Activated T-cell treated with anti-CD3 and anti-CD28 coated beads for 48 hours (primary cell): ENCODE results near the gene ZNF326.

Source experiments
- DNase-seq: peaks from one replicate; pipeline ENCODE4 v3.0.0-alpha.2; 2020; ENCODE audit warnings: low read depth

Gene ZNF326, protein sequence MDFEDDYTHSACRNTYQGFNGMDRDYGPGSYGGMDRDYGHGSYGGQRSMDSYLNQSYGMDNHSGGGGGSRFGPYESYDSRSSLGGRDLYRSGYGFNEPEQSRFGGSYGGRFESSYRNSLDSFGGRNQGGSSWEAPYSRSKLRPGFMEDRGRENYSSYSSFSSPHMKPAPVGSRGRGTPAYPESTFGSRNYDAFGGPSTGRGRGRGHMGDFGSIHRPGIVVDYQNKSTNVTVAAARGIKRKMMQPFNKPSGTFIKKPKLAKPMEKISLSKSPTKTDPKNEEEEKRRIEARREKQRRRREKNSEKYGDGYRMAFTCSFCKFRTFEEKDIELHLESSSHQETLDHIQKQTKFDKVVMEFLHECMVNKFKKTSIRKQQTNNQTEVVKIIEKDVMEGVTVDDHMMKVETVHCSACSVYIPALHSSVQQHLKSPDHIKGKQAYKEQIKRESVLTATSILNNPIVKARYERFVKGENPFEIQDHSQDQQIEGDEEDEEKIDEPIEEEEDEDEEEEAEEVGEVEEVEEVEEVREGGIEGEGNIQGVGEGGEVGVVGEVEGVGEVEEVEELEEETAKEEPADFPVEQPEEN

DNA sequence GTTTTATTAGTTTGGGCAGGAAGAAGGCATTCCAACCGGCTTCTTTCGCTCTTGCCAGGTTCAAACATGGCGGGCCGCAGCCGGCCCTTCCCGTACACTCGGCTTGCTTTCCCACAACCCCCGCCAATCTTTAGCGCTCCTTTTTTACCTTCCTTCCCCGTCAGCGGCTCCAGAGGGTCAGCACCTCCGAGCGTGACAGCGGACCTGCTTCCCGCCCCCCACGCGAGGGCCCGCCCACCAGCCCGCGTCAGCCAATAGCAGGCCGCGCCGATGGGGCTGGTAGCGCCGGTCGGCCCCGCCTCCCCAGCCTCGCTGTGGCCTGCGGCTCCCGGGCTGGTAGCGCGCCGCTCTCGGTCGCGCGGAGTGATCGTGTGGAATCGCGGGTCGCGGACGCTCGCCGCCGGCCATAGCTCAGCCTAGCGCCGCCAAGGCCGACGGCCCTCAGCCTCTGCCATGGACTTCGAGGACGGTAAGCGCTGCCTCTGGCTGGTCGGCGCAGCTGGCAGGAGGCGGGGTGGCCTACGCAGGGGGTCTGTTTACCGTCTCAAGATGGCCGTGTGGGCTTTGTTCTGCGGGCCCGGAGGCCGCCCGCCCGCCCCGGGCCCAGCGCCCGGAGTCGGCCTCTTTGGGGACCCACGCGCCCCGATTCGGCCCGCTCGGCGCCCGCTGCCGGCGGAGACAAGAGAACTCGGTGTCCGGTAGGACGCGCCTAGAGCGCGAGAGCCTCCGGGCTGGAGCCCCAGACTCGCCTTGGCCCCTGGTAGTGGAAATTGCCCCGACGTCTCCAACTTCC is at the start of gene ZNF326:
Gene ZNF326, plus strand, starts transcription at position 306 of the 793 bp plus-strand sequence. Its CDS starts 148 bp downstream, at position 454.
- peak; percentile 96 for DNase-seq

DNA sequence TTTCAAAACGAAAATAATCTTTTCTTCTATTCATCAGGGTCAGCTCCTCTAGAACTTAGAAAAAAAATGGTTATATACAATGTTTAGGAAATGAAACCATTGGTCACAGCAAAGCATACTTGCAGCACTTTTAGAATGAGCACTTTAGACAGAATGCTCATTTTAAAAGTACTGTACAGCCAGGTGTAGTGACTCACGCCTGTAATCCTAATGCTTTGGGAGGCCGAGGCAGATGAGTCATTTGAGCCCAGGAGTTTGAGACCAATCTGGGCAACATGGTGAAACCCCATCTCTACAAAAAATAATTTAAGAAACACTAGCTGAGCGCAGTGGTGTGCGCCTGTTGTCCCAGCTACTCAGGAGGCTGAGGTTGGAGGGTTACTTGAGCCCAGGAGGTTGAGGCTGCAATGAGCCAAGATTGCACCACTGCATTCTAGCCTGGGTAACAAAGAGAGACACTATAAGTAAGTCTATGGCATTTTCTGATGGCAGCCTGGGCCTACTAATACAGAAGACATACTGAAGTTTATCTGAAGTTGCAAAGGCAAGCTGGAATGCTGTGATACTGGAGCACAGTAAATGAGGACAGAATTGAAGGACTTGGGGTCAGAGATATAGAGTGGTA is 48.9 kb upstream of the ZNF326 start:
- DNase-seq, result no peak

DNA sequence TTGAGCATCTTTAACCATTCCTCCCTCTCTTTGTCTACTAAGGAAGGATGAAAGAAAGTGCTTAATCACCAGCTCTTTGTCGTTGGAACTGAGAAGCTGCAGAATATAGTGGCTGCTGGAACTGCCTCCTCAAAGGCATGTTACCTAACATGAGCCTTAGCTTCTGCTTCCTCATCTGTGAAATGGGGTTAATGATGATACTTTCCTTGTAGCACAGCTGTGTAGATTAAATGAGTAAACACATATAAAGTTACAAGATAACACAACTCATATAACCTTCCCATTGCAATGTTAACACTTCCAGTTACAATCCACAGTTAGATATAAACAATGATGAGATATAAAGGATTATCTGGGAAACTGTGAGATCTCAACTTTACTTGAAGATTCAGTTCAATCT is 48.4 kb upstream of the ZNF326 start:
- DNase-seq, result no peak

DNA sequence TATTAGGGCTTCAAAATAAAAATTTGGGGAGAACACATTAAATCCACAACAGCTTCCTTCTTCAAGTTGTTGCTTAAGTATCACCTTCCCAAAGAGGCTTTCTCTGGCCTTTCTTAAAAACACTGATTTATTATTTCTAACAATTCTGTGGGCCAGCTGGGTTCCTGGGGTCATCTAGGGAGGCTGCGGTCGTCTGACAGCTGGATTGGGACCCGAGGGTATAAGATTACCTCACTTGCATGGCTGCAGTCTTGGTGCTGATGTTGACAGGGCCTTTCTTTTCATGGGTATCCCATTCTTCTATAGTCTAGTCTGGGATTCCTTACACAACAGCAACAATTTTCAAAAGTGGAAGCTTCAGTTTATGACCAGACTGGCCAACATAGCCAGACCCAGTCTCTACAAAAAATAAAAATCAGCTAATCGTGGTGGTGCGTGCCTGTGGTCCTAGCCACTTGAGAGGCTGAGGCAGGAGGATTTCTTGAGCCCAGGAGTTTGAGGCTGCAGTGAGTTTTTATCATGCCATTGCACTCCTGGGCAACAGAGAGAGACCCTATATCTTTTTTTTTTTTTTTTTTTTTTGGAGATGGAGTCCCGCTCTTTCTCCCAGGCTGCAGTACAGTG is 46.1 kb upstream of the ZNF326 start:
- DNase-seq, result no peak

DNA sequence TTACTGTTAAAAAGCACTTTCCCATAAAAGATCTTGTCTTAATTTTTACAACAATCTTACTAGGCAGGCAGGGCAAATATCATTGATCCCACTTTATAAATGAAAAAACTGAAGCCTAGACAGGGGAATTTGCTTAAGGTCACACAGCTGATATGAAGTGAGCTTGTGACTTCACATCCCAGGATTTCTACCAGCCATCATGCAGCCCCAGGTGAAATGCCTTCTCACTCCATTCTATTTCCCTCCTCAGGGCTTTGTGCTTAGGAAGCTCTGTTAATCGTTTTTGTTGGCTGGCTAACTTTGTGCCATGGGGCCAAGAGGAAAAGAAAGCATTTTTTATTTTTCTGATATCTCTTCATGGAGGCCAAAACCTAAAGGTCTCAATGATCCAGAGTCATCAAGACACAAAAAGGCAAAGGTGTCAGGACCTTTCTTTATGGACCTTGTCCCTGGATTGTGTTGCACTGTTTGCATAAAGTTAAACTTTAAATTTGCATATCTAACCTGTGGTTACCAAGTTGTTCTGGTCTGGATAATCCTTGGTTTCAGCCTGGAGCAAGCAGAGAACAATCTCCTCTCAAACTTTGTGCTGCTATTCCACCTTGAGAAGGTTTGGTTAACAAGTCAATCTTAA is 44.8 kb upstream of the ZNF326 start:
- no peak for DNase-seq

DNA sequence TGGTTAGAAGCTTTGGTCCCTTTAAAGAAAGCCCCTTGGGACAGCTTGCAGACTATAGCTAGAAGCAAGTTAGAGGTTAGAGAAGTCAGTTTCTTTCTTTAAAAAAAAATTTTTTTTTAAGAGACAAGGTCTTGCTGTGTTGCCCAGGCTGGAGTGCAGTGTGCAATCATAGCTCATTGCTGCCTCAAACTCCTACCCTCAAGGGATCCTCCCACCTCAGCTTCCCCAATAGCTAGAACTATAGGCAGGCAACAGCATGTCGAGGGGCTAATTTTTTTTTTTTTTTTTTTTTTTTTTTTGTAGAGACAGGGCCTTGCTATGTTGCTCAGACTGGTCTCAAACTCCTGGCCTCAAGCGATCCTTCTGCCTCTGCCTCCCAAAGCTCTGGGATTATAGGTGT is 44.2 kb upstream of the ZNF326 start:
- no peak for DNase-seq

DNA sequence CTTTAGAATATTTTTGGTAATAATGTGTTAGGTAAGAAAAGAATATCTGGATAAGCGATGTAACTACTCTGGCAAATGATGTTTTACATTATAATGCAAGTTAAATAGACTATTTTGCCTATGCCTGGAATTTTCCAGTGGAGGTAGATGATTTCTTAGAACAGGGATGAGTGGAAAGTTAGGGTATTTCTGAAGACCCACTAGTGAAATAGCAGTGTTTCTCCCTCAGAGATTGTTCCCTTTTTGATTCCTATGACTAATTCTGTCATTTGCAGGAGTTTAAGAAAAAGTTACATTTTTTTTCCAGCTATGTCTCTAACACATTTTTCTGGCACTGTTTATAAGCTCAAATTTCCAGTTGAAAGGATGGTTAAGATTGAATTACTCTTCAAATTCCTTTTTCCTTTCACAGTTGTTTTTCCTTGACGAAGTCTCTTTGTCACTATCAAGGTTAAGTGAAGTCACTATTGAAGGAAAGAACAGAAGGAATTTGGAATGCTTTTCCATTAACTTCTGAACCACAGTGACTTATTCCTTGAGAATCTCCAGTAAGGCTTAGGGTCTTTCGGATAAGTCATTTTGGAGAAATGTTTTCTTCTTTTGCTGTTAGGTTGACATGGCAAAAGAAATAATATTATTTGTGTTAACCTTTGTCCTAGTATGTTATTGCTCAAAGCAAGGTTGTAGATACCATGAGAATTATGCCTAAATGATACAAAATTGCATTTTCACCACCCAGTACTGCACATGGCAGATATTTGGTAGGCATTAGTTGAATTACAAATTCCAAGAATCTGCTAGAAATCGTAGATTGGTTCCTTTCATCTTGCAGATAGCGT is 42.9 kb upstream of the ZNF326 start:
- no peak for DNase-seq

DNA sequence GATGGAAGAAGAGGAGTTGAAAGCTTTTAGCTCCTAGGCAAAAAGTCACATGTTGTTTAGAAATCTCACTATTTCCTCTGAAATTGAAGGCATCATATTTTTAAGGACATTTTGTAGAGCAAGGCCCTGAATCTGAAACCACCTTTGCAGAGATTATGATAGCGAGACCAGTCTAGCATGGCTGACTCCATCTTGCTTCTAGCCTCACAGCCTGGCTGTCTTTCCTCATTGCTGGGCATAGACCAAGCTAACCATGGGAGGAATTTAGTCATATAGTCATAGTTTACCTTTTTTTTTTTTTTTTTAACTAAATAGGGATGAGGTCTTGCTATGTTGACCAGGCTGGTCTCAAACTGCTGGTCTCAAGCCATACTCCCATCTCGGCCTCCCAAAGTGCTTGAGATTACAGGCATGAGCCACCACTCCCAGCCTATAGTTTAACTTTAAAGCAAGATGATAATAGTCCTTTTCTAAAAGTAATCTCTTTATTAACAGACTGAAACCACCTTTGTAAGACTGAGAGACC is 42.2 kb upstream of the ZNF326 start:
- DNase-seq, result no peak

DNA sequence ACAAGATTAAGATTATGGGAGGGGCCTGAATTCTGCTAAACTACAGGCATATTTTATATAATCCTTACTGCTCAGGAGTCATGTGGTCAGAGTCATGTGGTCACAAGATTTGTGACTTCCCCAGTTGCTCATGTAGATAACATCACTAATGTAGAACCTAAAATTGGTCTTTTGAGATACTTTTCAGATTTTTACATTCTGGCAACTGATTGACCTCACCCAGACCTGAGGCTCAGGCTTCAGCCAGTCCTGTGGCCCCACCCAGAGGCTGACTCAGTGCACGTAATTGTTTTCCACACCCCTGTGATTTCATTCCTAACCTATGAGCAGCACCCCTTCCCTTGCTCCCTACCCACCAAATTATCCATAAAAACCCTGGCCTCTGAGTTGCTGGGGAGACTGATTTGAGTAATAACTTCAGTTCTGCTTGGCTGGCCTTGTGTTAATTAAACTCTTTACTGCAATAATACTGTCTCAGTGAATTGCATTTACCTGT is 41.7 kb upstream of the ZNF326 start:
- peak; percentile 16 for DNase-seq

DNA sequence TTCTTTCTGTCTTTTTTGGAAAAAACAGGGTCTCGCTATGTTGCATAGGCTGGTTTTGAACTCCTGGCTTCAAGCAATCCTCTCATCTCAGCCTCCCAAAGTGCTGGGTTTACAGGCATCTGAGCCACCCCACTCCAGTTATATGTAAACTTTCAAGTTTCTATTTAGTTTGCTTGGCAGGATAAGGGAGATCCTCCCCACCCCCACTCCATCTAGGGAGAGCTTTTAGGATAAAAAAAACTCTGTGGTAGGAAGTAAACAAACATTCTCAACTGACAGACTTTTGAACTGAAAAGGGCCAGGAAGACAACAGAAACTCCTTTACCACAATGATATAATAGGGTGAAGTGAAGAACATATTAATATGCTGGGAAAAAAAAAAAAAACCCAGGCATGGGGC is 41.0 kb upstream of the ZNF326 start:
- DNase-seq, result no peak

DNA sequence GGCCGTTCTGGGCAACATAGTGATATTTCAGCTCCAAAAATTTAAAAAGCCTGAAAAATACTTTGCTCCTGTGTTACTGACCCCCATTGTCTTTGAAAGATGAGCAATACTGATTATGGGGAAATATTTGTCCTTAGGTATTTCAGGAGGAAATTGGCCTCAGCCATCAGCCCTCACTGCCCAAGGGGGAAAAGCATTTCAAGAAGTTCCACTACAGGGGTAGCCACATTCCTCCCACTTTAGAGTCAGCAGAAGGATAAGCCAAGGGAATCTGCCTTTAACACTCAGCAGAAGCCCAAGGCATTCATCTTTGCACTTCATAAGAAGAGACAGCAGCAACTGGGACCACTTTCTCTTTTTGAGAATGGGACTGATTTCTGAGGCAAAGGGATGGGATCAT is 40.5 kb upstream of the ZNF326 start:
- no peak for DNase-seq

DNA sequence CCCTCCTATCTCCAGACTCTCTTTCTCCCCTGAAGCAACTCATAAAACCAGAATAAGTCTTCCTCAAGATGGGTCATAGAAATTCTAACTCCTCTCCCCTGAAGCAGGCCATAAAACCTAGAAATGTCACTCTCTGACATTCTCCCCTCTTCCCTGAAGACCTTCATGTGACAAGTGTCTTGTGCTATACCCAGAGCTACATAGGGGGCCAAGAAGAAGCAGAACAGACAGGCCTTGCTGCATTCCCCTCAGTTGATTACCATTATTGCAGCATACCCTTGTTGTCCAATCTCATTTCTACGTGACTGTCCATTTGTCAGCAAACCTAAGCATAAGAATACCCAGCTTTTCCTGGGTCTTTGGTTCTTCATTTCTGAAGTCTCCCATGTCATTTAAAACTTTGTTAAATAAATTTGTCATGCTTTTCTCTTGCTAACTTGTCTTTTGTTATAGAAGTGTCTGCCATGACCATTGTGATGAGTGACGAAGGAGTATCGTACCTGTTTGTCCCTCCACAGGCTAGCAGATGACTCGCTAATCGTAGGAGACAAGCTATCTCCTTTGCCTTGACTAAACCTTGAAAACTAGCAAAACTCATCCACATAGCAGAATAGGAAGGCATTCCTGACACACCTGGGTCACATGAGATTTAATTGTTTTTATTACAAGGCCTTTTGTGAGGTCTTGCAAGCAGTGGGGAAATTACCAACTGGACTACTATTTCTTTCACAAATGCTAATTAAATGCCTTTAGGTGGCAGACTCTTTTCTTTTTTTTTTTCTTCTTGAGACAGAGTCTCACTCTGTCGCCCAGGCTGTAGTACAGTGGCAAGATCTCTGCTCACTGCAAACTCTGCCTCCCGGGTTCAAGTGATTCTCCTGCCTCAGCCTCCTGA is 39.4 kb upstream of the ZNF326 start:
- DNase-seq, result no peak

DNA sequence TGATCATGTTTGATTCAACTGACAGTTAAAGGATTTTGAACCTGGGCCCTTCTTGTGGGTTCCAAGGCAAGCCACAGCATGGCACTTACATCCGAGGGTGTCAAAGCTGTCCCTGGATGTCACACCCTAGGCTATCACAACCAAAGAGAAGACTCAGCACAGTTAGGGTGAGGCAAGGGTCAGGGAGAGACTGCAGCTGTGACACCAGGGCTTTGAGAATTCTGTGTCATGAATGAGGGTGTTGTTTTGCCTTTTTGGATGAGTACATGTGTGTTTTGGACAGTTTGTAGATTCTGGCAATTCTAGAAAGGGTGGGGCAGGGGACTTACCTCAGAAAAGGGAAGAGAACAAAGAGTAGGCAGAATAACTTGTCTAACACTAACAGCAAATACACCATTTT is 37.8 kb upstream of the ZNF326 start:
- DNase-seq, result no peak

DNA sequence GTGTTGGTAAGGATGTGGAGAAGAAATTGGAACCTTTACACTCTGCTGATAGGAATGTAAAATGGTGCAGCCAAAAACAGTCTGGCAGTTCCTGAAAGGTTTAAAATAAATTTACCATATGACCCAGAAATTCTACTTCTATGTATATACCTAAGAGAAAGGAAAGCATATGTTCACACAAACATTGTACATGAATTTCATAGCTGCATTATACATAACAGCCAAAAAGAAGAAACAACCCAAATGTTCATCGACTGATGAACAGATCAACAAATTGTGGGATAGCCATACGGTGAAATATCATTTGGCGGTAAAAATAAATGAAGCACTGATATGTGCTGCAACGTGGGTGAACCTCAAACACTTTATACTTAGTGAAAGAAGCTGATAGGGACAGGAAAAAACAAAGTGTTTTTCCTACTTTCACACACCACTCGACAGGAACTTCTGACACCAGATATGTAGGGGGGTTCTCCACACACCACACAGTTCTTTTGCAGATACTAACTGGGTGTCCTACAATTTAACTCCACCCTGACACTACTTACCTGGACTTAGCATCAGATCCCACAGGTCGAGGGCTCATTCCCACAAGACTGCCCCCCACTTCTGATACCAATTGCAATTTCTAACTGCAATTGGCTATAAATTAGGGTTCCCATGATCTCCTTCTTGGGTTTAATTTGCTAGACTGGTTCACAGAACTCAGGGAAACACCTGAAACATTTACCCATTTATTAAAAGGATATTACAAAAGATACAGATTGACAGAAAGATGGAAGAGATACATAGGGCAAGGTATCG is 35.9 kb upstream of the ZNF326 start:
- no peak for DNase-seq

DNA sequence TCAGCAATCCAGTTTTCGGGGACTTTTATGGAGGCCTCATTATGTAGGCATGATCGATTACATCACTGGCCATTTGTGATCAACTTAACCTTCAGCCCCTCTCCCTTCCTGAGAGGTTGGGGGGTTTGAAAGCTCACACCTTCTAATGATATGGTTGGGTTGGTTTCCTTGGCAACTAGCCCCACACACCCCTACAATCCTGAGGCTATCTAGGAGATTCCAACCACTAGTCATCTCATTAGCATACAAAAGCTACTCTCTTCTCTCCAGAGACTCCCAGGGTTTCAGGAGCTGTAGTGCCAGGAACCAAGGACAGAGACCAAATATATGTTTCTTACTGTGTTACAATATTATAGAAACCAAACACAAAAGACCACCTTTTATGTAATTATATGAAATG is 35.2 kb upstream of the ZNF326 start:
- DNase-seq, result no peak

DNA sequence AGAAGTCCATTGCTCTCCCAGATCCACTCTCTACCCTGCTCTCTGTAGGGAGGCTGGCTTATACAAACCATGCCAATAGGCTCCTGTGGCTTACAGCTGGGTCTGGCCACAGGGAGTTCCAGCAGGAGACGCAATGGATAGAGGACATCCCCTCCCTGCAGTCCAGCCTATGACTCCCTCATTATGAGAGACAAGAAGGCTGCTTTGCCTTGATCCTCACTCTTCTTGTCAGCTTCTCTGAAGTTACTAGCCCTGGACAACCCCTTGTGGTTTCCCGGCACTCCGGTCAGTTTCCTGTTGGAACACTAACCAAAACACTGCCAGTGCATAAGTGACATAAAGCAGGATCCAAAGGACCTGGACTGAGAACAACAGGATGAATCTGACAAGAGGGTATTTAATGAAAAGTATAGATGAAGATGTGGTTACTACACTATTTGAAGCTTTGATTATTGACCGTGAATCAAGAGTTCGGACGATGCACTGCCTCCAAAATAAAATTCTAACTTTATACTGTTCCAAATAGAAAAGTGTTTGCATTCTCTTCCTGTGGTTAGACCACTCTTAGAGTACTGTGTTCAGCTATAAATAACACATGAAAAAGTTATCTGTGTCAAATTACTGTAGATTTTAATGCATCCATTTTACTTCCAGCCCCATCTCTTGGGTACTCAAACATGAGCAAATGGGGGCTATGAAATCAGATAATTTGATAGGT is 32.7 kb upstream of the ZNF326 start:
- no peak for DNase-seq

DNA sequence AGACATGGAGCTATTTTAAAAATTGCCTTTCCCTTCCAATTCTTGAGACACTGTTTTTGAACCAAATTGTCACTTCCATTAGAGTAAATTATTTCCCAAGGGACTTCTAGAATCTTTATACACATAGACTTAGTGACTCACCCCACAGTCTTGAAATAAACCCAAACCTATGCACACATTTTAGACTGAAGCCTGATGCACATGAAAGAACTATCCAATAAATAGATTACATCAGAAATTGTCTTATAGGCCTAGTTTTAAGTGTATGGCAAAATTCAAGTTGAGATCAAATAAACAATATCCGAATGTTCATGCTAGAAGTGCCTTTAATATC is 32.2 kb upstream of the ZNF326 start:
- no peak for DNase-seq
